ENCODE results near the gene GSDME.
A peak's percentile ranks its signal among the peaks of the same experiment; 100 is the strongest.

GSDME gene

GRCh38 chr7:24722386-24723177 is 34.7 kb downstream of the GSDME start:
- DNase-seq (ENCODE audit: low read depth), result peak; percentile 42

GRCh38 chr7:24721481-24722001 is 35.7 kb downstream of the GSDME start:
- no peak for DNase-seq (ENCODE audit: low read depth)

DNA sequence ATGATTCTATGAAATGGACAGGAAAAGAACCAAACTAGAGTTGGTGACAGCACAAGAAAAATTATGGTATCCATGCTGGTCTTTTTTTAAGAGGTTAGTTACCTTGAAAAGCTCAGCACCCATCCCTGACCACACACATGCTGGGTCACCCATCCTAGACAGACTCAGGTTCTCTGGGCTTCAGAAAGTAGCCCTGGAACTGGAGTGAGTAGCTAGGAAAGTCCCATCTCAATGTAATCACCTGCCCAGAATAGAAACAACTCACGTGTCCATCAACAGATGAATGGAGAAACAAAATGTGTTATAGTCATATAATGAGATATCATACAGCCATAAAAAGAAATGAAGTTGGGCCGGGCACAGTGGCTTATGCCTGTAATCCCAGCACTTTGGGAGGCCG is 37.0 kb downstream of the GSDME start:
- no peak for DNase-seq (ENCODE audit: low read depth)

- no peak for DNase-seq (ENCODE audit: low read depth)
Observed at GRCh38 chr7:24718977-24719491, 38.2 kb downstream of the GSDME start.

- DNase-seq (ENCODE audit: low read depth), result no peak
Observed at GRCh38 chr7:24718431-24718831, 38.8 kb downstream of the GSDME start.

GRCh38 chr7:24717694-24718320 is 39.5 kb downstream of the GSDME start:
- DNase-seq (ENCODE audit: low read depth), result no peak

DNA sequence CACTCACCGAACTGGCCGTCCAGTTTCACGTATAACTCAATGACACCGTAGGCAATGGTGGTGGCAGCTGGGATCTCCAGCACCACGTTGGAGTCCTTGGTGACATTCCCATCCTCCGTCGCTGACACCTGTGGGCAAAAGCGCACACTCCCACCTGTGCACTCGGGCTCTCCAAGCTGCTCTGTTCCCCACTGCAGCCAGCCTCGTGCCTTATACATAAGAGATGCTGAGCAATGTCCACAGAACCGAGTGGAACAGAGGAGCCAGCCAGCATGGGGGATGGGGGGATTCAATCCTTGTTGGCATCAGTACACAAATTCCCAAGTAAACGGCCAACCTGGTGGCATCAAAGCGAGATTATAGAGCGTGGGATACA is 40.0 kb downstream of the GSDME start:
- no peak for DNase-seq (ENCODE audit: low read depth)

GRCh38 chr7:24716480-24717246 is 40.6 kb downstream of the GSDME start:
- DNase-seq (ENCODE audit: low read depth), result no peak

DNA sequence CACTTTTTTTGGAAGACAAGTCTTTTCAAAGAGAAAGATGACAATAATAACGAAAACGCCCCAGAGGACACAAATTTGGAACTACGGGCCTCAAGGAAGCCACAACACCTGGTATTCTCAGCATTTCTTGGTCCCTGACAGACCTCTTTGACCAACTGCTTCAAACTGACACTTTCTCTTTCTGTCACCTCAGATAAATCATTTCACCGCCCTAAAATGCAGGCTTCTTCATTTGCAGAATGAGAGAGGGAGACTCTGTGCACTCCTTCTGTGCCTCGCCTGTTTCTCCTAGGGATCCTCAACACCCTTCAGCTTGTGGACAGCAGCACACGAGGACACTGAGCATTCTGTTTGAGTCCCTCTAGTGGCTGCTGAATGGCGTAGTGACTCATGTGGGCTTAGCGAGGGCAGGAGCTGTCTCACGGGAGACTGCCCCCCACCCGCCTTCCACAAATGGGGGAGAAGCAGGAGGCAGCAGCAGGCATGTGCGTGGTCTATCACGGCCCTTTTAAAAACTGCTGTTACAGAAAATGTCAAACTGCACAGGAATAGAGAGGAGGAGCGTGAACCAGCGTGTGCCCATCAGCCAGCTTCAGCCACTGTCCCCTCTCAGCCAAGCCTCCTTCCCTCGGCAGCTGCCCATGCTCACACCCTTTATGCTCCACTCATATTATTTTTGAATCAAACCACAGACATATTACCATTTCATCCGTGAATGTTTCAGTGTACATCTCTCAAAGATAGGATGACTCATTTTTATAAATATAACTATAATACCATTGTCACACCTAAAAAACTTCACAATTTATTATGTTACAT is 41.4 kb downstream of the GSDME start:
- DNase-seq (ENCODE audit: low read depth), result peak; percentile 60

DNA sequence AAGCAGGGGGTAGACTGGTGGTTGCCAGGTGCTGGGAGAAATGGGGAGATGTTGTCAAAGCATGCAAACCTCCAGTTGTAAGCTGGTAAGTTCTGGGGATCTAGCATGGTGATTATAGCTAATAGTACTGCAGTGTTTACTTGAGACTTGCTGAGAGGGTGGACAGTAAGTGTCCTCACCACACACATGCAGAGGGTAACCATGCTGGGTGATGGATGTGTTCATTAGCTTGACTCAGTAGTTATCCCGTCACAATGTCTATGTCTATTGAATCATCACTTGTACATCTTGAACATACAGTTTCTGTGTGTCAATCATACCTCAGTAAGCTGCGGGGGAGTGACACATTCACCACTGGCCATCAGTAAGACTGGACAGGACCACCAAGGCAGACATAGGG is 42.1 kb downstream of the GSDME start:
- no peak for DNase-seq (ENCODE audit: low read depth)

GRCh38 chr7:24714676-24715010 is 42.6 kb downstream of the GSDME start:
- DNase-seq (ENCODE audit: low read depth), result no peak

DNA sequence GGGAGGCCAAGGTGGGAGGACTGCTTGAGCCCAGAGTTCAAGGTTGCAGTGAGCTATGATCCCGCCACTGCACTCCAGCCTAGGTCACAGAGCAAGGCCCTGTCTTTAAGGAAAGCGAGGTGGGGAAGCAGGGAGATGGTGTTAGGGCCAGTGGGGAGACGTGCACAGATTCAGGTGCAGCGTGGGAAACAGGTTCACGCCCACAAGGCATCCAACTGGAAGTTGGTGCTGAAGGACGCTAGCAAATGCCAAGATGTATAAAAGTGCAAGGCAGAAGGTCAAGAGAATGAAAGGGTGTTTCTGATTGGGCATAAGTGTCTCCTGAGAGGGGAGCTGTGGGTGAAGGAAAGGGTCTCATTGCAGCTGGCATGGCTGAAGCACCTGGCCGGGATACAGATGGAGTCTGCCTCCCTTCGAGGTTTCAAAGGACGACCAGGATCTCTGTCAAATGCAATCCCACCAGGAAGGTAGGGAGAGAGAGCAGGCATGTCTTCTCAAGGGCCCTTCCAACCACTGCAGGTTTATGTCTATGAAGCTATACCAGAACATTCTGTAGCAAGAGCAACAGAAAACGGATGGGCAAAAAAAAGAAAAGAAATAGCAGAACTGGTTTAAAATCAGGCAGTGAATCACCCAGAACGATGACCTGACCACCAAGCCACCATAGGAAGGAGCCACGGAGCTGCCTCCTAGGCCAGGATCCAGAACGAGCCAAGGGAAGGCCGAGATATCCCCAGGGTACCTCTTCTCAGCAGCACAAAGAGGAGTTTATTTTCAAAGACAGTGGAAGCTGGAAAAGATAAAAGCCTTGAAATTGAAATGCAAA is 43.2 kb downstream of the GSDME start:
- DNase-seq (ENCODE audit: low read depth), result no peak

DNA sequence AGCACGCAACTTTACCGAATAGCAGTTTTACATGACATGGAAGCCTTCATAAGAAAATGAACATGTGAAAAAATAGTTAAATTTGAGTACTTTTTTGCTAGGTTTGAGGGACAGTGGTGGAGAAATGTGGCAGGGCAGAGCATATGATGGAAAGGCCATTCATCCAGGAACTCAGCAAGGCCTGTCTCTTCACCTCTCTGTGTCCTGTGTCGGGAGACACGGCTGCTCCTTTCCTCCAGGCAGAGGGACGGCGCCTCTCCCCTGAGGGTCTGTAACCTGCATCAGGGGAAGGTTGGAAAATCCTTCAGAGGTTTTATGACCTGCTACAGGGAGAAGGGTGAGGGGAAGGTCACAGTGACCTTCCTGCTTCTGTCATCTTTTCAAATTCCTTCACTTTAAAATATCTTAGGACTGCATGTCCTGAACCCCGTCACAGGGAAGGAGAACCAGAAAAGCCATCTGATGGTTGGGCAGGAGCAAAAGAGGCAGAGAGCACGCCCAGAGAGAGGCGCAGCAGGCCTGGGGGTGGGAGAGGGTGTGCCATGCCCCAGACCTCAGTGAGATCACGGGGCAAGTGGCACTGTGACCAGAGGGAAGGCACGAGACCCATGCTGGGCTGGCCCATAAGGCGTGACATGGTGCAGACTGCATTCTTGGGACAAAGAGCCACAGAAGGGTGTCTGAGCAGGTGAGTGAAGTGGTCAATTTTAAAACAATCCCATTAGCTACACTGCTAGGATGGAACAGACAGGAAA is 44.0 kb downstream of the GSDME start:
- DNase-seq (ENCODE audit: low read depth), result no peak

GRCh38 chr7:24709585-24710360 is 47.5 kb downstream of the GSDME start:
- no peak for DNase-seq (ENCODE audit: low read depth)

DNA sequence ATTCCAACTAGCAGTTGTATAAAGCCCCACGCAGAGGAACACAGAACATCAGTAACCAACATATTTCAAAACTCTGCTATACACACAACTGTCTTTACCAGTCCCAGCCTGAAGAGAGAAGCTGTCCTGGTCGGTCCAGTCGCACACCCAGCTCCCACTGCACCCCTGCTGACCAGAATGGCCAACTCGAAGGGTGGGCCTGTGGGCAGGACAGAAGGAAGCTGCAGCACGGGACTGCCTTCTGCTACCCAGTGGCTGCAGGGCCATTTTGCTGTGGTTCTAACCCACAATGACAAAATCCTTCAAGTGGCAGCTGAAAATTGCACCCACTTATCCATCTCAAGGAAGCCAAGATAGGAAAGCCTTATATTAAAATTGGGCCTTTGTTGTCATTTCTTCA is 48.2 kb downstream of the GSDME start:
- DNase-seq (ENCODE audit: low read depth), result no peak

GRCh38 chr7:24707988-24708615 is 49.2 kb downstream of the GSDME start:
- no peak for DNase-seq (ENCODE audit: low read depth)

- DNase-seq (ENCODE audit: low read depth), result no peak
Observed at GRCh38 chr7:24706211-24707170, 50.8 kb downstream of the GSDME start.

DNA sequence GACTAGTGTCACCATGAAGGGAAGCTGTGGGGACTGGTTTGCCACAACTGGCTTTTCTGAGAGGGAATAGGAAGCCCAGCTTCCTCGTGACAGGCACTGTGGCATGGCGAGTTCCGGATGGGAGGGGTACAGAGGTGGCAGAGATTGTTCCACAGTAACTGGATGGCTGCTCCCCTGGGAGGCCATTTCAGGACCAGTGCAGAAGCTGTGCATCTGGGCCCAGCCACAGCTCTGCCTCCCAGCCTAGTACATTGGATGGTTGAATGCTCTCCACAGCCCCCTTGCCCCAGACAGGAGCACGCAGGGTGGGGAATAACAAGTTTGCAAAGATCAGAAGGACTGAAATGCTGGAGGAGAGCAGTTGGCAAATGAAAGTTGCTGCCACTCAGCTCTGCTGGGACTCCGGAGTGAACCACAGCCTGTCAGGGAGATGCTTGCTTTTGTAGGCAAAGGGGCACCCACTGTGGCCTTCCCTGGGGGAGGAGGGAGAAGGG is 51.8 kb downstream of the GSDME start:
- no peak for DNase-seq (ENCODE audit: low read depth)
